ENCODE measurements around the gene CERS5. TPM values are rescaled to one million over a fixed set of nuclear protein-coding genes. Genes with fewer than 3 reads are reported as not detected.

CERS5 gene
- total and polyA plus RNA-seq, 10 of the 15 experiments (the other 5 are each of a cell fraction or from before 2014, with no cell fraction given) = 6.8 to 50.1 (median 31.8) TPM

GRCh38 chr12:50111693-50112455 is 55.3 kb downstream of the CERS5 start, which contains the start of gene COX14 (continued):
- TF ChIP-seq MTA2 (IDR thresholded peaks at IDR 0.05; ENCODE audit: low read depth) (no peak), TBL1XR1 (IDR thresholded peaks at IDR 0.05; ENCODE audit: low read depth, low read length) (no peak), NRF1 (conservative IDR thresholded peaks at IDR 0.05; ENCODE audit: low read depth, low read length) (peak; percentile 67), CEBPB (IDR thresholded peaks at IDR 0.05; ENCODE audit: borderline replicate concordance in 1 of 2, low read depth in 2 of 2, low read length in 2 of 2) (peak in 1 of 2 experiments; percentile 95; a peak in 1 of 4 replicates), SMAD5 (IDR thresholded peaks at IDR 0.05; ENCODE audit: low read depth) (peak; percentile 88; the same call in 1 of the 2 replicates), YBX1 (IDR thresholded peaks at IDR 0.05) (no peak), PML (IDR thresholded peaks at IDR 0.05; ENCODE audit: low read length) (peak; percentile 66; the same call in 1 of the 2 replicates), MEF2B (IDR thresholded peaks at IDR 0.05; ENCODE audit: partially characterized antibody, poor library complexity, severe bottlenecking) (peak; percentile 27), KLF5 (IDR thresholded peaks at IDR 0.05; ENCODE audit: partially characterized antibody) (peak; percentile 24), ZSCAN29 (IDR thresholded peaks at IDR 0.05) (no peak), ELK1 (IDR thresholded peaks at IDR 0.05; ENCODE audit: low read depth, low read length) (peak; percentile 93), BHLHE40 (IDR thresholded peaks at IDR 0.05; ENCODE audit: borderline replicate concordance in 1 of 2, low read depth in 2 of 2, low read length in 1 of 2) (peak; percentile 96 to 97), NBN (IDR thresholded peaks at IDR 0.05) (0 out of 2 replicates have a peak, but pooled peaks have one; percentile 49), RELA (IDR thresholded peaks at IDR 0.05; ENCODE audit: borderline replicate concordance, partially characterized antibody) (peak; percentile 64), LARP7 (IDR thresholded peaks at IDR 0.05) (peak; percentile 99), PBX3 (IDR thresholded peaks at IDR 0.05; ENCODE audit: insufficient replicate concordance, low read depth, low read length) (peak; percentile 90), POLR2AphosphoS2 (IDR thresholded peaks at IDR 0.05; ENCODE audit: low read depth, low read length) (peak; percentile 78; the same call in 1 of the 2 replicates), YY1 (IDR thresholded peaks at IDR 0.05; ENCODE audit: low read depth, low read length) (0 out of 2 replicates have a peak, but pooled peaks have one; percentile 8), CHD2 (IDR thresholded peaks at IDR 0.05; ENCODE audit: borderline replicate concordance, low read depth, low read length) (peak; percentile 76), NR2F1 (conservative IDR thresholded peaks at IDR 0.05) (peak; percentile 70), SIN3A (IDR thresholded peaks at IDR 0.05; ENCODE audit: low read depth, low read length) (peak; percentile 93), E2F4 (IDR thresholded peaks at IDR 0.05; ENCODE audit: low read depth, low read length) (0 out of 2 replicates have a peak, but pooled peaks have one; percentile 13), CBFB (IDR thresholded peaks at IDR 0.05; ENCODE audit: low read depth) (peak; percentile 49; the same call in 1 of the 2 replicates), USF2 (IDR thresholded peaks at IDR 0.05; ENCODE audit: borderline replicate concordance, low read depth, low read length) (peak; percentile 86), IKZF1 (conservative IDR thresholded peaks at IDR 0.05) (peak; percentile 79), ATF7 (IDR thresholded peaks at IDR 0.05; ENCODE audit: low read depth) (peak; percentile 57; the same call in 1 of the 2 replicates), SMAD1 (IDR thresholded peaks at IDR 0.05; ENCODE audit: low read depth, partially characterized antibody) (peak; percentile 31)
